ENCODE data around the gene POR.

DNA sequence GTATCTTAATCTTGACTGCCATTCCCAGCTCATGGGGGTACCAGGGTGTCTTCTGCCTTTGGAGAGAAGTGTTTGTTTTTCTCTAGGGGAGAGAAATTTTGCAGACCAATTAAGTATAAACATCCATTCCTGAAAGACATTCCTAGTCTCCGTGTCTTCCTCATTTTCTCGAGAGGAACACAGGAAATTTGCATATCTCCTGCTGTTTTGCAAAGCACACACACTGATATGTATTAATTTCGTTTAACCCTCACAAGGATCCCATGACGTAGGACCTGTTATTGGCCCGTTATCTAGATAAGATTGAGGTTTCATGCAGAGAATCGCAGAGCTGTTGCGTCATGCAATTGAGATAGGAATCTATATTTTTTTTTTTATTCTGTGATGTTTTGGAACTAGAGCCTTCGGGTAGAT lies 35.2 kb upstream of the POR start:
- TF ChIP-seq, protein P1, sequence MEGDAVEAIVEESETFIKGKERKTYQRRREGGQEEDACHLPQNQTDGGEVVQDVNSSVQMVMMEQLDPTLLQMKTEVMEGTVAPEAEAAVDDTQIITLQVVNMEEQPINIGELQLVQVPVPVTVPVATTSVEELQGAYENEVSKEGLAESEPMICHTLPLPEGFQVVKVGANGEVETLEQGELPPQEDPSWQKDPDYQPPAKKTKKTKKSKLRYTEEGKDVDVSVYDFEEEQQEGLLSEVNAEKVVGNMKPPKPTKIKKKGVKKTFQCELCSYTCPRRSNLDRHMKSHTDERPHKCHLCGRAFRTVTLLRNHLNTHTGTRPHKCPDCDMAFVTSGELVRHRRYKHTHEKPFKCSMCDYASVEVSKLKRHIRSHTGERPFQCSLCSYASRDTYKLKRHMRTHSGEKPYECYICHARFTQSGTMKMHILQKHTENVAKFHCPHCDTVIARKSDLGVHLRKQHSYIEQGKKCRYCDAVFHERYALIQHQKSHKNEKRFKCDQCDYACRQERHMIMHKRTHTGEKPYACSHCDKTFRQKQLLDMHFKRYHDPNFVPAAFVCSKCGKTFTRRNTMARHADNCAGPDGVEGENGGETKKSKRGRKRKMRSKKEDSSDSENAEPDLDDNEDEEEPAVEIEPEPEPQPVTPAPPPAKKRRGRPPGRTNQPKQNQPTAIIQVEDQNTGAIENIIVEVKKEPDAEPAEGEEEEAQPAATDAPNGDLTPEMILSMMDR (IDR thresholded peaks at IDR 0.05; ENCODE audit: poor library complexity), result no peak
- no peak for TF ChIP-seq EZH2 (IDR thresholded peaks at IDR 0.05; ENCODE audit: borderline replicate concordance)
